ENCODE data around the gene TIMM17A.
"Not testable (repeated sequence)": the region's sequence is repeated elsewhere in the genome, so short reads cannot be mapped to it uniquely, and the experiment has no call there.

The TIMM17A gene

DNA sequence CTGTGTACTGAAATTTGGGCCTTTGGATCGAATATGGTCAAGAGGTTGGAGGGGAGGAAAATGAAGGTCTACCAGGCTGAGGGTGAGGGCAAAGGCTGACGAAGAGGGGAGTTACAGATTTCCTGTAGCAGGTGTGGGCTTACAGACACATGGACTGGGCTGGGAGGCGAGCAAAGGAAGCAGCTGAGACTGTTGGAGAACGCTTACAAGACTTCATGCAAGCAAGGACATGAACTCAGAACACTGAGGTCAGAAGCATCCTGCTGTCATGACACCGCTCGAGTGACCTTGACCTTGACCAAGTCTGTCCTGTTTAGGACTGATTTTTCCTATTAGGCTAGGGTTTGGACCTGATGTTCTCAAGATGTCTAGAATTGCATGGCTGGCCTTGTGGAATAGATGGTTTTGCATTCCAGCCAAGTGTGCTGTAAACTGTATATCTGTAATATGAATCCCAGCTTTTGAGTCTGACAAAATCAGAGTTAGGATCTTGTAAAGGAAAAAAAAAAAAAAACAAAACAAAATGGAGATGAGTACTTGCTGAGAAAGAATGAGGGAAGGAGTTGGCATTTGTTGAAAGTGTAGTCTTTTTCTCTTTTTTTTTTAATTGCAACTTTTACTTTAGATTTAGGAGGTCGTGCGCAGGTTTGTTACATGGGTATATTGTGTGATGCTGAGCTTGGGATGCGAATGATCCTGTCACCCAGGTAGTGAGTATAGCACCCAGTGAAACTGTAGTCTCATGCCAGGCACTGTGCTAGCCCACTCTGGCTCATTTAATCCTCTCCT is 60.9 kb downstream of the TIMM17A start:
- no peak for DNase-seq (ENCODE audit: low read depth)

DNA sequence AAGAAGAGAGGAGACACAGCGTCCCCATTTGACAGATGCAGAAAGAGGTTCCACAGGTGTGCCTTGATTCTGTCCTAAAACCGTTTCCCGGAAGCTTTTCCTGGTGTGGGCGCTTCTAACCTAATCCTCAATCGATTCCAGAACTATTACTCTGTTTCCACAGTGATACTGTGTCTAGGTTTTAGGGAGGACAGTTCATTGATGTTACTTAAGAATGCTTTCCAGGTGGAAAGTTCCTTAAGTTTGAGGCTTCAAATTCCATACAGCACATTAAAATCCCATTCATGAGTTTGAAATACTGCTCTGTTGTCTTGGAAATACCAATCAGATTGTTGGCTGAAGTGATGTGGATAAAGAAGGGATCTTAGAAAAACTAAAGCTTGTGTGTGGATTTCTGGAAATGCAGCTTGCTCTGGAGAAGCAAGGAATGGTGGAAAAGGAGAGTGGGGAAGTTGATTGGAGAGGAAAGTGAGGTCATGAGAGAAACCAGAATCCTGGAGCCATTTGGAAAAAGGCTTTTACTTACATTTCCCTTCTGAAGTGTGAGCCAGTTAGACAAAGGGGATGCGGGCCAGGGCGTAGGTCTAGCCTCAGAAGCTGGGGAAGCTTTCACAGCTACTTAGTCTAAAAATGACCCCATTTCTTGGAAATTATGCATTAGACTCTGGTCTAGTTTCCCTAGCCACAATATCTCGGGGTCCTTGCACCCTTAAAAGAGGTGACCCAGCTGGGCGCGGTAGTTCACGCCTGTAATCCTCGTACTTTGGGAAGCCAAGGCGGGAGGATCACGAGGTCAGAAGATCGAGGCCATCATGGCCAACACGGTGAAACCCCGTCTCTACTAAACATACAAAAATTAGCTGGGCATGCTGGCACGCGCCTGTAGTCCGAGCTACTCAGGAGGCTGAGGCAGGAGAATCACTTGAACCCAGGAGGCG is 61.8 kb downstream of the TIMM17A start:
- DNase-seq (ENCODE audit: low read depth): no peak

DNA sequence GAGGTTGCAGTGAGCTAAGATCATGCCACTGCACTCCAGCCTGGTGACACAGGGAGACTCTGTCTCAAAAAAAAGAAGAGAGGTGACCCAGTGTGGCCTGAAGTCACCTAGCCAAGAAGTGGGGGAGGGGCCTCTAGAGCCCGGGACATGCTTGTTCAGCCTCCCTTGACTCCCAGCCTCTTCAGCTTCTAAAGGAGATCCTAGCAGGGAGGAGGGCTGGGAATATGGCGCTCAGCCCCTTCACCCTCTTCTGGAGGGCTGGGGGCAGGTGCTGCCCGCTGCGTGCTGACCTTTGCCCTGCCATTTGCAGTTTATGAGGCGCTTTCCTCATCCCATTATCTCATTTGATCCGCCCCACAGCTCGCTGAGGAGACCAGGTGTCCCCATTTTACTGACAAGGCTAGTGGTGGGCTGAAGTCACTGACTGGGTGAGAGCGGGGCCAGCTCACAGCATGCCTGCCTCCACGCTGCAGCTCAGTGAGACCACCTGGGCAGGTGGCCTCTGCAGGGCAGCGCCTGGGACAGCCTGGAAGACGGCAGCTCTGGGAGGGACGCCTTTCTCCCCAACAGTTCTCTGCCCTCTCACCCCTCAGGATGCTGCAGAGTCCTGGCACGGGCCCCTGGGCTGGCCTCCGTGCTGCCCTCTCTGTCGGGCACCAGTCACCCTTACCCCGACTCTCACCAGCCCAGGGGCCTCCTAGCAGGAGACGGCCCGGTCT is 62.6 kb downstream of the TIMM17A start:
- DNase-seq (ENCODE audit: low read depth): no peak

DNA sequence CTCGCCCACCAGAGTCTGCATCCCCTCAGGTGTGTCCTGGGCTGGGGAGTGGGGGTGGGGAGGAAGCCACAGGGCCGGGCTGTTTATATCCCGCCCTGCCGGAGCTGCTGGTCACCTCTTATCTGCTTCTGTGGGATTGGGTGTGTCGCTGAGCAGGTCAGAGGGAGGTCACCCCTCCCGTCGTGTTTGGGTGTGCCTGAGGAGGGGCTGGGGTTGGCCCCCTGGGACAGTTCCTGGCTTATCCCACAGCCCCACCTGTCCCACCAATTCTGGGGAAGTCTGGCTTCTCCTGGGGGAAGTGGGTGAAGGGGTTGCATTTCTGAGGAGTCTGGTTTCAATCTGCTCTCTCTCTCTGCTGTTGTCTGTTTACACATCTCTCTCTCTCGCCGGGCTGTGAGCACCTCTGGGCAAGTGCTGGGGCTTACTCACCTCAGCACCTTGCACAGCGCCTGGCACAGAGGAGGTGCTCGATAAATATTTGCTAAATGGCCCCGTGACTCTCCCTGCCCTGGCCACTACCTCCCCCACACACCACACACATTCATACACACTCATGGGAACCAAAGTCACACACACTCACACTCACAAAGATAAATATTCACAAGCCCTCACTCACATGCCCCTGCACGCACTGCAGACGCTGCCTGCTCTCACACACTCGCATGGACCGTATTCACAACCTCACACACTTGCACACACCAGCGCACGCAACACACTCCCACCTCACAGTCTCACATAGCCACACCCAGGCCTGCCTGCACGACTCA is 63.3 kb downstream of the TIMM17A start:
- DNase-seq (ENCODE audit: low read depth): no peak

DNA sequence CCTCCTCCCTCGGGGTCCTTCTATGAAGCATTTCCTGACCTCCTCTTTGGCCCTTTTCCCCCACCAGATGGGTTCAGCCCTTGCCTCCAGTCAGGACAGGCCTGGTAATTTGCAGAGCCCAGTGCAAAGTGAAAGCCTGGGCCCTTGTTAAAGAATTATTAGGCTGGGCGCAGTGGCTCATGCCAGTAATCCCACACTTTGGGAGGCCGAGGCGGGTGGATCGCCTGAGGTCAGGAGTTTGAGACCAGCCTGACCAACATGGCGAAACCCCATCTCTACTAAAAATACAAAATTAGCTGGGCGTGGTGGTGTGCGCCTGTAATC is 63.9 kb downstream of the TIMM17A start:
- DNase-seq (ENCODE audit: low read depth): not testable (repeated sequence)
